GM19043 (cell line): ENCODE measurements around the gene MYLK4.
A peak's percentile ranks its signal among the peaks of the same experiment; 100 is the strongest.

Experiments
- ATAC-seq: cut with Tn5 transposase; IDR thresholded peaks from one replicate; pipeline ENCODE4 v1.9.1; 2021; ENCODE audit warnings: low read depth; ENCODE audit not compliant: unreplicated experiment

The MYLK4 gene

GRCh38 chr6:2639167-2639566 is 111.6 kb downstream of the MYLK4 start:
- ATAC-seq, result no peak

- no peak for ATAC-seq
These were observed 114.0 kb downstream of the MYLK4 start for GRCh38 chr6:2636672-2637071.

GRCh38 chr6:2635911-2636310 is 114.8 kb downstream of the MYLK4 start:
- no peak for ATAC-seq

GRCh38 chr6:2634139-2634964 is 116.4 kb downstream of the MYLK4 start:
- peak; percentile 89 for ATAC-seq

GRCh38 chr6:2633736-2634135 is 117.0 kb downstream of the MYLK4 start:
- no peak for ATAC-seq

GRCh38 chr6:2632976-2633584 is 117.6 kb downstream of the MYLK4 start:
- ATAC-seq, result no peak

- ATAC-seq, result no peak
These were observed 118.4 kb downstream of the MYLK4 start for GRCh38 chr6:2632368-2632767.

GRCh38 chr6:2630891-2631571 is 119.7 kb downstream of the MYLK4 start:
- ATAC-seq, result no peak

GRCh38 chr6:2630359-2630758 is 120.4 kb downstream of the MYLK4 start:
- ATAC-seq, result no peak

GRCh38 chr6:2626401-2626800 is 124.3 kb downstream of the MYLK4 start:
- ATAC-seq, result no peak

- no peak for ATAC-seq
These were observed 125.1 kb downstream of the MYLK4 start for GRCh38 chr6:2625581-2625980.

- no peak for ATAC-seq
These were observed 126.5 kb downstream of the MYLK4 start for GRCh38 chr6:2624177-2624576.

GRCh38 chr6:2623295-2623694 is 127.4 kb downstream of the MYLK4 start:
- ATAC-seq, result no peak

- ATAC-seq, result no peak
These were observed 128.1 kb downstream of the MYLK4 start for GRCh38 chr6:2622671-2623070.

GRCh38 chr6:2619651-2620050 is 131.1 kb downstream of the MYLK4 start:
- no peak for ATAC-seq

- ATAC-seq, result no peak
These were observed 133.0 kb downstream of the MYLK4 start for GRCh38 chr6:2617729-2618128.

GRCh38 chr6:2616811-2617210 is 133.9 kb downstream of the MYLK4 start:
- no peak for ATAC-seq

GRCh38 chr6:2615251-2615650 is 135.5 kb downstream of the MYLK4 start:
- no peak for ATAC-seq

- ATAC-seq, result no peak
These were observed 135.9 kb downstream of the MYLK4 start for GRCh38 chr6:2614846-2615245.

- ATAC-seq, result no peak
These were observed 136.6 kb downstream of the MYLK4 start for GRCh38 chr6:2614155-2614554.
